ENCODE data around the gene GET4.

The GET4 gene

DNA sequence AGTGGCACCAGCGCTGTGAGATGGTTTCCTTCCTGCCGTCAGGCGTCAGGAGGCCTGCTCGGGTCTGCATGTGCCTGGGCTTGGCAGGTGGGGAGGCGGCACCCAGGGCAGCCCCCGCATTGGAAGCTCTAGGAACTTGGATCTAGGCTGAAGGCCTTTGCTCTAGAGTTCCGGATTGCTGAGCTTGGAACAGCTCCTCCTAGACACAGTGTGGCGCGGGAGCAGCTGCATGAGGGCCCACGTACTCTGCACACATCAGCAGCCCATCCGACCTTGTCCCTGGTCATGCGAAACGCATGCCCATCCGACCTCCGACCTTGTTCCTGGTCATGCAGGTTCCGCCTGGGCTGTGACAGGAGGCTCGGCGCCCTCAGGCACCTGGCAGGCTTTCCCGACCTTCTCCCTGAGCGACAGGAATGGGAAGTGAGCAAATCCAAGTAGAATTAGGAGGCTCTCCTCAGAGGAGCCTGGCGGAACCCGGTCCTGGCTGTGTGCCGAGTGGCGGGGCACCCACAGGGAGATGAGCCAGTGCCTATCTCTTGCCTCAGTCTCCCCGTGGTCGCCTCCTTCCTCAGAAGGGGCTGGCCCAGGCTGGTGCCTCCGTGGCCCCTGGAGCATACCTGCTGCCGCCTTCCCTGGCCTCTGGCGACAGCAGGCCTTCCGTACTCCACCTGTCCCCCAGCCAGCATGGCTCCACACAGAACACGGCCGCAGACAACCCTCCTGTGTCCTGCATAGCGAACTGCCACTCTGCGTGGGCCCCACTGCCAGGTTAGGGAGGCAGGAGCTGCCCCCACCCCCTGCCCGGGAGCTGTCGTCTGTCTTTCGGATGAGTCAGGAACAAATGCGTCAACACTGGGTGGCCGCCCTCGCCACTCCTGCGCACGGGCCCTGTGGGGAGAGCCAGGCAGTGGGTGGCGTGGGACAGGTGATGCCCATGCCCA lies 12.0 kb downstream of the GET4 start:
- DNase-seq = no peak

GRCh38 chr7:889025-889390 lies 12.7 kb downstream of the GET4 start:
- DNase-seq = no peak

- no peak for DNase-seq
These were observed 13.0 kb downstream of the GET4 start for GRCh38 chr7:889391-889790.

DNA sequence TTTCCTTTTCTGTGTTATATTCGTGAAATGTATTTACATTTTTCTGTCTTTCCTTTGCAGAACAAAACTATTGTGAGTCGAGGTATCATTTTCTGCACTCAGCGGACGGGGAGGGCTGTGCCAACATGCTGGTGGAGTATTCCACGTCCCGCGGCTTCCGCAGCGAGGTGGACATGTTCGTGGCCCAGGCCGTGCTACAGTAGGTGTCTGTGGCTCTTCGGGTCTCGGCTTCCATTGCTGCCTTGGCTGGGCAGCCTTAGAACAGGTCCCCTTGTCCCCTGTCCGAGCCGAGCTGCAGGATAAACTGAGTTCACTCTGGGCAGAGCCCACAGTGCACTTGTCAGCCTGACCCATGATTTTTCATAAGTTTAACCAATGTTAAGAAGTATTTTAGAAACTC lies 14.5 kb downstream of the GET4 start:
- no peak for DNase-seq

- no peak for DNase-seq
These were observed 14.9 kb downstream of the GET4 start for GRCh38 chr7:891291-891690.

GRCh38 chr7:891805-892204 lies 15.5 kb downstream of the GET4 start:
- no peak for DNase-seq

- DNase-seq = no peak
These were observed 16.6 kb downstream of the GET4 start for GRCh38 chr7:892648-893593.

DNA sequence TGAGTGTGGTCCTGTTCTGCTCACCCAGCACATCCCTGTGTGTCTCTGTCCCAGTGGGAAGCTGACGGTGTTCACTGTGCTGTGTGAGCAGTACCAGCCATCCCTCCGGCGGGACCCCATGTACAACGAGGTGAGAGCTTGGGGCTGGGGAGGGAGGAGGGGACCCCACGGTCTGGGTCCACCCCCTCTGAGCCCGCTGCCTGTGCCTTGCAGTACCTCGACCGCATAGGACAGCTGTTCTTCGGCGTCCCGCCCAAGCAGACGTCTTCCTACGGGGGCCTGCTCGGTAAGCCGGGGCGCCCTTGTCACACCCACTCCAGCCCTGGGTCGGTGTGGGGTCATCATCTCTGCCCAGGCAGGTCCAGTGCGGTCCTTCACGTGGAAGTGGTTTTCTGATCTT lies 17.3 kb downstream of the GET4 start:
- DNase-seq = no peak

DNA sequence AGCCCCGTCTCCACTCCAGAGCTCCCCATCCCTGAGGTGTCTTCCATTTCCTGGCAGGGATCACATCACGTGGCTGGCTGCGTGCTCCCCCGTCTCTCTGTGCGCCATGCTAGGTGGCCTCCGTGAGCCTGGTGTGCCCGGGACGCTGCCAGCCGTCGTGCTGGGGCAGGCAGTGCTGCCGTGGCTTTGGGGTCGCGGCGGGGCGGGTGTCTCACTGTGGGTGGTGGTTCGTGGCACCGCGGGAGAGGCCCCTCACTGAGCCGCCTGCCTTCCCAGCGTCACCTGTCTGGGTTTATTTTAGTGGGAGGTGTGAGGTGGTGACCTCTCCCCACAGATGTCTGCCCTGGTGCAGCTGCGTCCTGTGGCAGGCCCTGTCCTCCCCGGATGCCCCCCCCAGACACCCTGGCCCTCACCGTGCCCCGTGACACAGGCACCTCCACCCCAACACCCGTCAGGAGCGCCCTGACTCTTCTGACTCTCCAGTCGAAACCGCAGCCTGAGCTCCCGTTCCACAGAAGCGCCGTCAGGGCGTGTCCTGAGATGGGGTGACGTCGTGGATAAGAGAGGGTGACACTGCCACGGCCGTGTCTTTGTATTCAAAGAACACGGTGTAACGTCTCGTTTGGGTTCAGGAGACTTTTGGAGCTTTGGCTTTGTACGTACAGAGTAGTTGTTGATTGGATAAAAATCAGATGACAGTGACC lies 18.0 kb downstream of the GET4 start:
- no peak for DNase-seq

DNA sequence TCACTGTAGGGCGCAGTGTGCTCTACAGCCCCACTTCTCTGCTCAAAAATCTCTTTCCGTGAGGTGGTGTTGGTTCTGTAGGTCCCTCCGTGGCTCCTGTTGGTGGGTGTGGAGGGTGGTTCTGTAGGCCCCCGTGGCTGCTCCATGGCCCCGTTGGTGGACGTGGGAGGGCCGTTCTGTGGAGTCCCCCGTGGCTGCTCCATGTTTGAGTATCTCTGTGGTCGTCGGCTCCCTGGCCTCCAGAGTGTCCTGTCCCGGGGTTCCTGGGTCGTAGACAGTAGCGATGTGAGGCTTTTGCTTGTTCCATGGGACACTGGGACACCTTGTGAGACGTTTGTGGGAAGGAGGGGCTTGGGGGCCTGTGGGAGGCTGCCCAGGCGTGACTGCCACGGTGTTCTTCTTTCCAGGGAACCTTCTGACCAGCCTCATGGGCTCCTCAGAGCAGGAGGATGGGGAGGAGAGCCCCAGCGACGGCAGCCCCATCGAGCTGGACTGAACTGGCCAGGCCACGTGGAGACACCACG lies 18.6 kb downstream of the GET4 start:
- DNase-seq = no peak

- no peak for DNase-seq
These were observed 19.2 kb downstream of the GET4 start for GRCh38 chr7:895451-896052.

DNA sequence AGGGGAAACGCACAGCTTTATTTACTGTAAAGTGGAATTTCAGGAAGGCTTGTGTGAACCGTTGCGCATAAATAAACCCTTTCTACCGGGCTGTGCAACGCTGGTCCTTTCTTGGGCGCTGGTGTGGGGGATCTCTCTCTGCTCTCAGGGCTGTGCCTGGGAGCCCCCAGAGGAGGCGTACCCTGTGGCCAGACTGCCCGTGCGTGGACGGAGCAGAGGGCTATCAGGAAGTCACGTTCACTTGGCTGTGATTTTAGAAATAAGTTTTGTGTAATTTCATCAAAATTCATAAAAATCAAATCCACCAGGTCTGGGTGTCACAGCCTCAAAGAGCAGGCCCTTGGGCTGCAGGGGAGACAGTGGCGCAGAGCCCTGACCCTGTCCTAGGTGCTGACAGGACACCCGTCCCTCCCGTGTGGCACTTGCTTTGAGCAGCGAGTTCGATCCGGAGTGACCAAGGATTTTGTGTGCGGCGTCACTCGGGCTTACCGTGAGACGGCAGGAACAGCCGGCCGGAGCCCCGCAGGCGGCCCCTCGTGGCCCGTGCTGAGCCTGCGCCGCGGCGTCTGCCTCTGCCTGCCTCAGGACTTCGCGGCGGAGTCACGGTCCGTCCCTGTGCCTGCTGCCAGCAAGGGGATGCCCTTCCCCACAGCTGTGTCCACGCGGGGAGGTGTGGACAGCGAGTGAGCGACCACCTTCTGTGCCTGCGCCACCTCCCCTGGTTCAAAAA lies 20.2 kb downstream of the GET4 start:
- no peak for DNase-seq

- DNase-seq = no peak
These were observed 20.7 kb downstream of the GET4 start for GRCh38 chr7:897086-897485.

GRCh38 chr7:897771-898376 lies 21.5 kb downstream of the GET4 start:
- no peak for DNase-seq

GRCh38 chr7:898460-898854 lies 22.1 kb downstream of the GET4 start:
- no peak for DNase-seq

- no peak for DNase-seq
These were observed 22.7 kb downstream of the GET4 start for GRCh38 chr7:898855-899681.

DNA sequence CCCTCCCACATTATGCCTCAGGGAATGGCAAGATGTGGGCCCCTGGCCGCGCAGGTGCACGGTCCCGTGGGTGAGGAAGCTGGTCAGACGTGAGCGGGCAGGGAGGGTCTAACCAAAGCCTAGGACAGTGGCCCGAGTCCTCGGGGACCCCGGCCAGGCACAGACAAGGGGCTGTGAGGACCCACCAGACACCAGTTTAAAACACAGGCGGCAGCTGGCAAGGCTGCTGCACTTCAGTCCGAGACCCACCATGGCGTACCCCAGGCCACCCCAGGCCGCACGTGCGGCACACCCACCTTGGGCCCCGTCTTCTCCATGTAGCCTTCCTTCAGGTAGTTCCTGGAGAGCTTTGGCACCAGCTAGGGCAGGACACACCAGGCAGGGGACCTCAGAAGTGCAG lies 23.5 kb downstream of the GET4 start:
- DNase-seq = no peak

- DNase-seq = no peak
These were observed 24.1 kb downstream of the GET4 start for GRCh38 chr7:900331-901040.

DNA sequence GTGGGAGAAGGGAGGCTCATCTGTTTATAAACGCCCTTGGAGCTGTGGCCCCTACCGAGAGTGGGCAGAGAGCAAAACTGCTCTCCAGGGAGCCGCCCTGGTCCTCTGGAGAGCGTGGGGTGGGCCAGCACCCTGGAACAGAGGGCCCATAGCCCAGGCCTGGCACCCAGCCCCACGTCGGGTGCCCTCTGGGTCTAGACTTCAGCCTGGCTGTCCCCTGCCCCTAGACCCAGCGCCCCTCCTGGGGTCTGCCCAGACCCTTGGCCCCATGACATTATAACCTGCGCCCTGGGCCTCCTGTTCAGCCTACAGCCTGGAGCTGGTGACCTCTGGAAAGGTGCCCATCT lies 24.7 kb downstream of the GET4 start:
- DNase-seq = no peak
